ENCODE results near the gene EMX2. TPM values are rescaled to one million over a fixed set of nuclear protein-coding genes. Genes with fewer than 3 reads are reported as not detected.

The EMX2 gene
- total and polyA plus RNA-seq, 10 of the 15 experiments (the other 5 are each of a cell fraction or from before 2014, with no cell fraction given), result 0.12 TPM; not detected in 9

GRCh38 chr10:117509573-117509972 lies 33.0 kb upstream of the EMX2 start:
- H2AFZ ChIP-seq (ENCODE audit: control insufficient read depth, low read depth, low read length), result no peak overlapping the region
- BruUV-seq (replicated peaks), result no TSS peak
- H3K27ac ChIP-seq (ENCODE audit: control insufficient read depth, insufficient read depth), result no peak overlapping the region
- WGBS (ENCODE audit: insufficient coverage, insufficient replicate concordance, low lambda C conversion rate, missing lambda C conversion rate), result 46% methylated on average over 7 of the region's 7 CpGs
- CTCF ChIA-PET, result no interaction called here
- POLR2A ChIA-PET, result no interaction called here
- intact Hi-C loops (cut with micrococcal nuclease; ENCODE audit: unreplicated experiment) (no loop called here), in situ Hi-C loops (cut with MboI) (no loop called here)
- no peak for DNase-seq (ENCODE audit: low read depth, low spot score)
- H3K36me3 ChIP-seq (ENCODE audit: control insufficient read depth in 2 of 2, insufficient read depth in 2 of 2, low read length in 1 of 2), result no peaks in the 10 kb centered on the region
- no peak for TF ChIP-seq HDAC2 (IDR thresholded peaks at IDR 0.05)
- TF ChIP-seq RELA (IDR thresholded peaks at IDR 0.05; ENCODE audit: borderline replicate concordance, partially characterized antibody), result no peak
- TF ChIP-seq FOS (IDR thresholded peaks at IDR 0.05; ENCODE audit: borderline replicate concordance, extremely low read depth, insufficient read length), result no peak
- TF ChIP-seq, protein P1, sequence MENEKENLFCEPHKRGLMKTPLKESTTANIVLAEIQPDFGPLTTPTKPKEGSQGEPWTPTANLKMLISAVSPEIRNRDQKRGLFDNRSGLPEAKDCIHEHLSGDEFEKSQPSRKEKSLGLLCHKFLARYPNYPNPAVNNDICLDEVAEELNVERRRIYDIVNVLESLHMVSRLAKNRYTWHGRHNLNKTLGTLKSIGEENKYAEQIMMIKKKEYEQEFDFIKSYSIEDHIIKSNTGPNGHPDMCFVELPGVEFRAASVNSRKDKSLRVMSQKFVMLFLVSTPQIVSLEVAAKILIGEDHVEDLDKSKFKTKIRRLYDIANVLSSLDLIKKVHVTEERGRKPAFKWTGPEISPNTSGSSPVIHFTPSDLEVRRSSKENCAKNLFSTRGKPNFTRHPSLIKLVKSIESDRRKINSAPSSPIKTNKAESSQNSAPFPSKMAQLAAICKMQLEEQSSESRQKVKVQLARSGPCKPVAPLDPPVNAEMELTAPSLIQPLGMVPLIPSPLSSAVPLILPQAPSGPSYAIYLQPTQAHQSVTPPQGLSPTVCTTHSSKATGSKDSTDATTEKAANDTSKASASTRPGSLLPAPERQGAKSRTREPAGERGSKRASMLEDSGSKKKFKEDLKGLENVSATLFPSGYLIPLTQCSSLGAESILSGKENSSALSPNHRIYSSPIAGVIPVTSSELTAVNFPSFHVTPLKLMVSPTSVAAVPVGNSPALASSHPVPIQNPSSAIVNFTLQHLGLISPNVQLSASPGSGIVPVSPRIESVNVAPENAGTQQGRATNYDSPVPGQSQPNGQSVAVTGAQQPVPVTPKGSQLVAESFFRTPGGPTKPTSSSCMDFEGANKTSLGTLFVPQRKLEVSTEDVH (IDR thresholded peaks at IDR 0.05; ENCODE audit: low read depth, partially characterized antibody), result no peak
- TF ChIP-seq KDM1A (IDR thresholded peaks at IDR 0.05; ENCODE audit: borderline replicate concordance), result no peak
- no peak for TF ChIP-seq ETV6 (conservative IDR thresholded peaks at IDR 0.05 in 1 of 2, IDR thresholded peaks at IDR 0.05 in 1 of 2; ENCODE audit: borderline replicate concordance in 1 of 2, low read depth in 1 of 2)
- no peak for TF ChIP-seq ZNF24 (IDR thresholded peaks at IDR 0.05)
- no peak for TF ChIP-seq HDGF (IDR thresholded peaks at IDR 0.05)
- no peak for FAIRE-seq
- no peak overlapping the region for H3K4me3 ChIP-seq
- no peaks in the 10 kb centered on the region for H3K79me2 ChIP-seq (ENCODE audit: control insufficient read depth, insufficient read depth, low read length)
- H3K9me3 ChIP-seq (replicated peaks; ENCODE audit: control insufficient read depth, insufficient read depth, low read length), result no peaks in the 10 kb centered on the region
- H4K20me1 ChIP-seq (ENCODE audit: control insufficient read depth, insufficient read depth), result no peaks in the 10 kb centered on the region
- H3K4me2 ChIP-seq (ENCODE audit: control insufficient read depth, insufficient read depth), result no peak overlapping the region
- SMC1A ChIA-PET (ENCODE audit: uncharacterized antibody, unreplicated experiment), result no interaction called here
- RAD21 ChIA-PET (ENCODE audit: unreplicated experiment), result no interaction called here
- H3K4me1 ChIP-seq (ENCODE audit: control insufficient read depth, insufficient read depth, low read length), result no peaks in the 10 kb centered on the region
- no peak overlapping the region for H3K9ac ChIP-seq (ENCODE audit: control insufficient read depth, insufficient read depth, low read length)
- H3K27me3 ChIP-seq (replicated peaks in 1 of 2; ENCODE audit: control insufficient read depth in 2 of 2, insufficient read depth in 2 of 2, low read length in 1 of 2), result no peaks in the 10 kb centered on the region; a peak in 1 of 4 replicates
- no peak for ATAC-seq

Data from GM12878 (cell line).